HCT116 (cell line): Measurements from ENCODE around the gene MAPK6. TPM values are rescaled to one million over a fixed set of nuclear protein-coding genes. Genes with fewer than 3 reads are reported as not detected.
"Not testable (repeated sequence)": the region's sequence is repeated elsewhere in the genome, so short reads cannot be mapped to it uniquely, and the experiment has no call there.

Experiments
- ATAC-seq: fragments of 200-7000 bp; cut with Tn5 transposase; 2 replicates; pipeline ENCODE4 v1.9.1; 2020; ENCODE audit warnings: mild to moderate bottlenecking, moderate library complexity
- BruUV-seq: library from RNA; stranded (reverse); fragments of 400-500 nt; replicated peaks from 2 replicates; lab custom pipeline; 2021; lab: Mats Ljungman, UMichigan
- CTCF ChIA-PET: fragments of 300-600 bp; sonication (Branson Sonifier 250); formaldehyde crosslinking; loops from one replicate; lab custom pipeline; 2021; ENCODE audit warnings: antibody characterized with exemption; lab: Charles Lee
- POLR2A ChIA-PET: fragments of 300-600, 350-600 bp; sonication (Branson Sonifier 250); formaldehyde crosslinking; loops from one replicate; lab custom pipeline; 2021; ENCODE audit warnings: antibody characterized with exemption; lab: Charles Lee
- RAD21 ChIA-PET, 2 experiments: fragments of 300-600 bp; sonication (Branson Sonifier 250); formaldehyde crosslinking; loops; one replicate each; lab custom pipeline; 2023; ENCODE audit warnings: low total read pairs in 2 of 2; ENCODE audit not compliant: uncharacterized antibody in 2 of 2, unreplicated experiment in 2 of 2, low non-redundant PET in 1 of 2; lab: Charles Lee
- DNase-seq: peaks from one replicate; pipeline ENCODE4 v3.0.0-alpha.2; 2010; ENCODE audit warnings: low read depth, low spot score
- H2AFZ ChIP-seq: fragments of 200-600 bp; shearing (Covaris generic), sonication (generic); 2 replicates; pipeline ENCODE4 v1.6.1; 2017; ENCODE audit warnings: low read depth, mixed run types, mixed read lengths, antibody characterized with exemption, low read length; ENCODE audit not compliant: poor library complexity, severe bottlenecking
- H3K27ac ChIP-seq: 2 replicates; pipeline ENCODE4 v1.5.1; 2012; ENCODE audit warnings: low read depth, low read length
- H3K27me3 ChIP-seq: fragments of 200-600 bp; sonication (generic); 2 replicates; pipeline ENCODE4 v1.6.1; 2016; ENCODE audit warnings: mixed run types, low read length, mixed read lengths; ENCODE audit not compliant: insufficient read depth
- H3K36me3 ChIP-seq, 2 experiments: fragments of 200-500 bp in 1 of 2; fragments of 200-600 bp in 1 of 2; sonication (Bioruptor generic) in 1 of 2; sonication (generic) in 1 of 2; 2 replicates each; pipeline versions ENCODE4 v1.5.1 to v1.6.1; 2014 to 2016; ENCODE audit warnings: low read length in 2 of 2, inconsistent platforms in 1 of 2, mixed read lengths in 1 of 2, mixed run types in 1 of 2; ENCODE audit not compliant: insufficient read depth in 2 of 2, control insufficient read depth in 1 of 2
- H3K4me1 ChIP-seq, 2 experiments: fragments of 200-600 bp in 1 of 2; sonication (generic) in 1 of 2; 2 replicates each; pipeline versions ENCODE4 v1.5.1 to v1.6.1; 2012 to 2017; ENCODE audit warnings: low read length in 2 of 2, inconsistent platforms in 1 of 2, mild to moderate bottlenecking in 1 of 2, mixed read lengths in 1 of 2, mixed run types in 1 of 2, moderate library complexity in 1 of 2; ENCODE audit not compliant: insufficient read depth in 2 of 2, control insufficient read depth in 1 of 2
- H3K4me2 ChIP-seq: fragments of 200-600 bp; sonication (generic); 2 replicates; pipeline ENCODE4 v1.6.1; 2017; ENCODE audit warnings: mixed run types, low read length, mixed read lengths
- H3K4me3 ChIP-seq, 2 experiments: fragments of 200-600 bp in 1 of 2; sonication (generic) in 1 of 2; replicated peaks in 1 of 2; 2 replicates each; pipeline ENCODE4 v1.5.1; 2011 to 2016; ENCODE audit warnings: low read length in 2 of 2, control low read depth in 1 of 2, low read depth in 1 of 2, mild to moderate bottlenecking in 1 of 2, mixed read lengths in 1 of 2, mixed run types in 1 of 2
- H3K79me2 ChIP-seq: fragments of 200-600 bp; sonication (generic); 2 replicates; pipeline ENCODE4 v1.6.1; 2017; ENCODE audit warnings: mild to moderate bottlenecking, mixed run types, low read length, moderate library complexity, mixed read lengths; ENCODE audit not compliant: insufficient read depth
- H3K9ac ChIP-seq: fragments of 200-600 bp; sonication (generic); 2 replicates; pipeline ENCODE4 v1.6.1; 2016; ENCODE audit warnings: low read length, mixed read lengths
- H3K9me2 ChIP-seq: fragments of 200-600 bp; sonication (generic), shearing (Covaris generic); 2 replicates; pipeline ENCODE4 v1.6.1; 2017; ENCODE audit warnings: mixed run types, mild to moderate bottlenecking, moderate library complexity; ENCODE audit not compliant: insufficient read depth
- H3K9me3 ChIP-seq, 2 experiments: fragments of 200-500 bp in 1 of 2; fragments of 200-600 bp in 1 of 2; sonication (Bioruptor generic) in 1 of 2; sonication (generic) in 1 of 2; 2 replicates each; pipeline ENCODE4 v1.6.1; 2014 to 2017; ENCODE audit warnings: low read length in 2 of 2, mixed read lengths in 2 of 2, inconsistent platforms in 1 of 2, low read depth in 1 of 2, mild to moderate bottlenecking in 1 of 2, mixed run types in 1 of 2, moderate library complexity in 1 of 2; ENCODE audit not compliant: control insufficient read depth in 1 of 2, insufficient read depth in 1 of 2
- H4K20me1 ChIP-seq: fragments of 200-600 bp; sonication (generic), shearing (Covaris generic); 2 replicates; pipeline ENCODE4 v1.6.1; 2017; ENCODE audit warnings: mixed run types, mild to moderate bottlenecking, moderate library complexity; ENCODE audit not compliant: insufficient read depth
- EGR1 ChIP-seq: IDR thresholded peaks from 2 replicates; pipeline ENCODE4 v1.6.1; 2012; ENCODE audit warnings: low read depth
- POLR2AphosphoS5 ChIP-seq: IDR thresholded peaks from 2 replicates; pipeline ENCODE4 v1.6.1; 2011; ENCODE audit warnings: mild to moderate bottlenecking, low read depth, low read length, moderate library complexity
- intact Hi-C: fragments of 100-400 bp; cut with micrococcal nuclease; formaldehyde crosslinking; loops from 2 replicates; pipeline ENCODE4 v1.10.0; 2022
- total RNA-seq: library from RNA; stranded (reverse); gene quantifications from one replicate; pipeline ENCODE4 v1.2.1, GENCODE V29; 2021; ENCODE audit not compliant: unreplicated experiment
- TF ChIP-seq, protein P1 (sequence below): IDR thresholded peaks from 2 replicates; pipeline ENCODE4 v1.6.1; 2011; ENCODE audit warnings: mild to moderate bottlenecking, low read length, moderate library complexity; ENCODE audit not compliant: insufficient replicate concordance; ENCODE audit errors: extremely low read depth

The MAPK6 gene
- total RNA-seq, 1 experiment from 2014 or later = 57.4 TPM

DNA sequence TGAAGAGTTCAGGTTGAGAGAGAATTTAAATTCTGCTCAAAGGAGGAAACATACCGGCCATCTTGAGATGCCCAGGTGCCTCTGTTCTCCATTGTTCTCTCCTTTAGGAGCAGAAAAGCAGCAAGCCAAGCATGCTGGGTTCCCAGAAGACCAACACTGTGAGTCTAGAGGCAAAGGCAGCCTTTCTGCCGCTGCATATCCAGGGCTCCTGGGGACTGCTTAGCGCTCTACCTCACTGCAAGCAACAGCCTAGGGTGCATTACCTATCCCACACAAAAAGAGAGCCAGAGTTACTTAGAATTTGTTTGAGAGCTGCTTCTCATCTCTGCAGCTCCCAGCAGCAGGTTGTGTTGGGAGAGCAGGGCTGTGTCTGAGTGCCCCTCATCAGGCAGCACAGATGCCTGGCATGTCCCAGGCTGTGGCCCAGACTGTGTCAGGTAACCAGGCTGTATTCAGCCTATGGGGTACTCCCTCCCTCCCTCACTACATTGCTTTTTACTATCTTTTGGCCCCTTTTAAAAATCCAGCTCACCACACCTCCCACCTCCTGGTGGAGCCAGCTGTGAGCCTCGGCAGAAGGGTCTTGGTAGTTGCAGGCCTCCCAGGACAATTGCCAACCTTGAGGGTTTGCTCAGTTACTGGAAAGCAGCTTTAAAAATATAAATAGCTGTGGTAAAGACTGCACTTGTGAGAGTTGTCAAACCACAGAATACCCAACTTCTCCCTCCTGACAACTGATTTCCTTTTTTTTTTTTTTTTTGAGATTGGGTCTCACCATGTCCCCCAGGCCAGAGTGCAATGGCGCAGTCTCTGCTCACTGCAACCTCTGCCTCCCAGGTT is 63.4 kb downstream of the MAPK6 start (continued):
- TF ChIP-seq, protein P1, sequence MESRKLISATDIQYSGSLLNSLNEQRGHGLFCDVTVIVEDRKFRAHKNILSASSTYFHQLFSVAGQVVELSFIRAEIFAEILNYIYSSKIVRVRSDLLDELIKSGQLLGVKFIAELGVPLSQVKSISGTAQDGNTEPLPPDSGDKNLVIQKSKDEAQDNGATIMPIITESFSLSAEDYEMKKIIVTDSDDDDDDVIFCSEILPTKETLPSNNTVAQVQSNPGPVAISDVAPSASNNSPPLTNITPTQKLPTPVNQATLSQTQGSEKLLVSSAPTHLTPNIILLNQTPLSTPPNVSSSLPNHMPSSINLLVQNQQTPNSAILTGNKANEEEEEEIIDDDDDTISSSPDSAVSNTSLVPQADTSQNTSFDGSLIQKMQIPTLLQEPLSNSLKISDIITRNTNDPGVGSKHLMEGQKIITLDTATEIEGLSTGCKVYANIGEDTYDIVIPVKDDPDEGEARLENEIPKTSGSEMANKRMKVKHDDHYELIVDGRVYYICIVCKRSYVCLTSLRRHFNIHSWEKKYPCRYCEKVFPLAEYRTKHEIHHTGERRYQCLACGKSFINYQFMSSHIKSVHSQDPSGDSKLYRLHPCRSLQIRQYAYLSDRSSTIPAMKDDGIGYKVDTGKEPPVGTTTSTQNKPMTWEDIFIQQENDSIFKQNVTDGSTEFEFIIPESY = no peak
- no peak for TF ChIP-seq POLR2AphosphoS5

DNA sequence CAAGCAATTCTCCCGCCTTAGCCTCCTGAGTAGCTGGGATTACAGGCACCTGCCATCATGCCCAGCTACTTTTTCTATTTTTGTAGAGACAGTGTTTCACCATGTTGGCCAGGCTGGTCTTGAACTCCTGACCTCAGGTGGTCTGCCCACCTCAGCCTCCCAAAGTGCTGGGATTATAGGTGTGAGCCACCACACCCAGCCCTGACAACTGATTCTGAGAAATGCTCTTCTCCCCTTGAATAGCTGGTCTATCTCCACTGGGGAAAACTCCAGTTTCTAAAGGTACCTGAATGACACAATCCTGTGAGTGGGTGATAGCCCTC is 64.0 kb downstream of the MAPK6 start:
- ATAC-seq, H3K79me2 ChIP-seq, RAD21 ChIA-PET, H3K27me3 ChIP-seq, DNase-seq, H3K4me3 ChIP-seq, H3K4me1 ChIP-seq, CTCF ChIA-PET, H3K4me2 ChIP-seq, BruUV-seq, H4K20me1 ChIP-seq, H3K9me2 ChIP-seq, H3K36me3 ChIP-seq, intact Hi-C loops, H3K9ac ChIP-seq, H3K27ac ChIP-seq, H2AFZ ChIP-seq, H3K9me3 ChIP-seq: not testable (repeated sequence)
- POLR2A ChIA-PET = interaction anchor here (1.3 kb wide), 1 partner anchor 10 kb away, joined by 3 read pairs; no protein-coding TSS in a partner anchor

DNA sequence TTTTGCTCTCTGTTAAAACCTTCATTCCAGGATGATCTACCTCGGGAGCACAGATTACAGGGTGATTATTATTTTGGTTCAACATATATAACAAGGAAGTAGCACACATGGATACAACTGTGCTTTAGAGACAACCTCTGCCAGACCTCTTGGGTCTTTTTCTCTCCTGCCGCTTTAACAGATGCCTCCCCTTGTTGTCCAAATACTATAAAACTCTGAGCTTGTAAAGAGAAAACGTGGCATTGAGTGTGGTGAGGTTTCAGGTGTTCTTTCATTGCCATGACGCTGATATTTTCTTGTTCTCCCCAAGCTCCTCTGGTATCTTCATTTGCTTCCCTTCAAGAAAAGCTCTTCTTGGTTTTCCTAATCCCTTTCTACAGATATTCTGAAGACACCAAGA is 64.6 kb downstream of the MAPK6 start:
- Histone ChIP-seq H3K9me2 (no peaks in the 10 kb centered on the region), H3K79me2 (no peaks in the 10 kb centered on the region), H3K9ac (no peak overlapping the region), H3K27ac (no peak overlapping the region), H3K27me3 (no peaks in the 10 kb centered on the region), H3K4me1 (no peaks in the 10 kb centered on the region), H4K20me1 (no peaks in the 10 kb centered on the region), H3K4me2 (no peak overlapping the region), H3K4me3 (no peak overlapping the region), H3K9me3 (peaks cover 6 to 8% of the 10 kb centered on the region in 2 experiments; a peak in 3 of 4 replicates), H2AFZ (no peak overlapping the region), H3K36me3 (no peaks in the 10 kb centered on the region)
- intact Hi-C loops = no loop called here
- ChIA-PET POLR2A (interaction anchor here (1.3 kb wide), 1 partner anchor 11 kb away, joined by 3 read pairs; no protein-coding TSS in a partner anchor), CTCF (no interaction called here), RAD21 (no interaction called here)
- BruUV-seq = no TSS peak
- TF ChIP-seq EGR1 = no peak
- DNase-seq (no peak), ATAC-seq (no peak)
